Left lung (tissue), 10 donors: ENCODE results near the gene NAALADL2. TPM values are rescaled to one million over a fixed set of nuclear protein-coding genes. Genes with fewer than 3 reads are reported as not detected.

ENCODE experiments used
- ATAC-seq: fragments of 200-7000 bp; cut with Tn5 transposase; one replicate; pipeline ENCODE4 v1.9.1; 2020; ENCODE audit warnings: moderate library complexity
- DNase-seq, 4 donors: peaks; one replicate each; pipeline ENCODE4 v3.0.0-alpha.2; 2013 to 2020
- H3K27ac ChIP-seq, 2 donors: fragments of 200-600 bp; sonication (generic) in 1 of 2; one replicate each; pipeline versions ENCODE4 v1.5.0 to v1.8.0; 2020 to 2021
- H3K27me3 ChIP-seq, 2 donors: fragments of 200-600 bp; sonication (generic) in 1 of 2; one replicate each; pipeline versions ENCODE4 v1.5.0 to v1.8.0; 2020 to 2021
- H3K36me3 ChIP-seq, 2 donors: fragments of 200-600 bp; sonication (generic) in 1 of 2; one replicate each; pipeline versions ENCODE4 v1.5.0 to v1.8.0; 2020 to 2021
- H3K4me1 ChIP-seq, 2 donors: fragments of 200-600 bp; one replicate each; pipeline ENCODE4 v1.8.0; 2021
- H3K4me3 ChIP-seq, 2 donors: fragments of 200-600 bp; sonication (generic) in 1 of 2; one replicate each; pipeline versions ENCODE4 v1.5.0 to v1.8.0; 2020 to 2021; ENCODE audit warnings: mild to moderate bottlenecking in 1 of 2
- H3K9me3 ChIP-seq, 2 donors: fragments of 200-600 bp; sonication (generic) in 1 of 2; one replicate each; pipeline versions ENCODE4 v1.5.0 to v1.8.0; 2020 to 2021
- intact Hi-C, 2 donors: fragments of 100-400 bp; cut with DNase I; formaldehyde crosslinking; loops; one replicate each; pipeline versions ENCODE4 v1.11.2 to v1.14.2; 2022
- microRNA-seq, 2 donors: library from miRNA; unstranded; fragments of <30 nt; microRNA quantifications; one replicate each; pipeline ENCODE4, GENCODE V29; 2019
- polyA plus RNA-seq, 6 donors: library from polyadenylated mRNA; unstranded; fragments of 120-200 nt; gene quantifications; one replicate each; pipeline ENCODE4 v1.2.1, GENCODE V29; 2013; ENCODE audit not compliant: insufficient read length in 6 of 6
- total RNA-seq, 2 donors: library from RNA; stranded (reverse); fragmentation: NEBNext Ultra II Directional; extraction: Animal tissue kit (Norgen Biotek cat#: 25700); gene quantifications; one replicate each; pipeline ENCODE4 v1.2.1, GENCODE V29; 2021
- TF ChIP-seq, protein P1 (sequence below), 2 donors: fragments of 200-600 bp; sonication (generic) in 1 of 2; IDR thresholded peaks; one replicate each; pipeline versions ENCODE4 v1.5.0 to v1.8.0; 2021; ENCODE audit warnings: antibody characterized with exemption in 2 of 2
- donor health status: DM: no; HTN: yes; CAD: no.
- donor health status: DM: no; HTN: no; CAD: no.

NAALADL2 gene
- total and polyA plus RNA-seq, 8 donors = 9.8 to 23.3 (median 17.8) TPM

DNA sequence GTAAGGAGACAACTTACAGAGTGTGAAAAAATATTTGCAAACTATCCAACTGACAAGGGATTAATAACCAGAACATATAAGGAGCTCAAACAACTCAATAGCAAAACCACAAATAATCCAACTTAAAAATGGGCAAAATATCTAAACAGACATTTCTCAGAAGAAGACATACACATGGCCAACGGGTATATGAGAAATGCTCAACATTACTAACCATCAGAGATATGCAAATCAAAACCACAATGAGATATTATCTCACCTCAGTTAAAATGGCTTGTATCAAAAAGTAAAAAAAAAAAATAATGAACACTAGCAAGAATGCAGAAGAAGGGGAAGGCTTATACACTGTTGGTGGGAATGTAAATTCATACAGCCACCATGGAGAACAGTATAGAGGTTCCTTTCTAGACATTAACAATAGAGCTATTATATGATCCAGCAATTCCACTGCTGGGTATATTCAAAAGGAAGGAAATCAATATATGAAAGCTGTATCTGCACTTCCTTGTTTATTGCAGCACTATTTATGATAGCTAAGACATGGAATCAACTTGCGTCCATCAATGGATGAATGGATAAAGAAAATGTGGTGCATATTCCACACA lies 998.6 kb downstream of the NAALADL2 start:
- ATAC-seq (no peak), DNase-seq (no peak)
- no peaks in the 10 kb centered on the region for H3K27me3 ChIP-seq
- H3K27ac ChIP-seq = no peak overlapping the region
- intact Hi-C loops = no loop called here
- H3K4me1 ChIP-seq = no peaks in the 10 kb centered on the region
- TF ChIP-seq, protein P1, sequence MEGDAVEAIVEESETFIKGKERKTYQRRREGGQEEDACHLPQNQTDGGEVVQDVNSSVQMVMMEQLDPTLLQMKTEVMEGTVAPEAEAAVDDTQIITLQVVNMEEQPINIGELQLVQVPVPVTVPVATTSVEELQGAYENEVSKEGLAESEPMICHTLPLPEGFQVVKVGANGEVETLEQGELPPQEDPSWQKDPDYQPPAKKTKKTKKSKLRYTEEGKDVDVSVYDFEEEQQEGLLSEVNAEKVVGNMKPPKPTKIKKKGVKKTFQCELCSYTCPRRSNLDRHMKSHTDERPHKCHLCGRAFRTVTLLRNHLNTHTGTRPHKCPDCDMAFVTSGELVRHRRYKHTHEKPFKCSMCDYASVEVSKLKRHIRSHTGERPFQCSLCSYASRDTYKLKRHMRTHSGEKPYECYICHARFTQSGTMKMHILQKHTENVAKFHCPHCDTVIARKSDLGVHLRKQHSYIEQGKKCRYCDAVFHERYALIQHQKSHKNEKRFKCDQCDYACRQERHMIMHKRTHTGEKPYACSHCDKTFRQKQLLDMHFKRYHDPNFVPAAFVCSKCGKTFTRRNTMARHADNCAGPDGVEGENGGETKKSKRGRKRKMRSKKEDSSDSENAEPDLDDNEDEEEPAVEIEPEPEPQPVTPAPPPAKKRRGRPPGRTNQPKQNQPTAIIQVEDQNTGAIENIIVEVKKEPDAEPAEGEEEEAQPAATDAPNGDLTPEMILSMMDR (IDR thresholded peaks at IDR 0.05) = no peak
- no peak overlapping the region for H3K4me3 ChIP-seq
- H3K36me3 ChIP-seq = no peaks in the 10 kb centered on the region
- peaks cover 0 to 6% of the 10 kb centered on the region in 2 donors for H3K9me3 ChIP-seq

Small RNA genes lying within 50 kb of the gene (microRNA-seq; reads per million reads assigned to microRNA genes)
- 0.14 to 0.34 reads per million in 2 donors for gene MIR4789
